Tibial nerve (tissue), 4 donors: ENCODE data around the gene ZNF366.

Experiments
- EP300 ChIP-seq, 2 donors: sonication (generic); formaldehyde crosslinking; IDR thresholded peaks; one replicate each; pipeline ENCODE4 v1.6.1; 2017; ENCODE audit warnings: antibody characterized with exemption in 2 of 2, mild to moderate bottlenecking in 1 of 2
- POLR2A ChIP-seq, 2 donors: fragments of 450-650 bp; IDR thresholded peaks; one replicate each; pipeline ENCODE4 v1.6.1; 2017; ENCODE audit warnings: antibody characterized with exemption in 2 of 2, mild to moderate bottlenecking in 2 of 2, moderate library complexity in 2 of 2
- TF ChIP-seq, protein P1 (sequence below), 5 experiments: fragments of 200-600 bp in 3 of 5; fragments of 450-650 bp in 2 of 5; sonication (generic) in 3 of 5; IDR thresholded peaks; one replicate each; pipeline ENCODE4 v1.5.1; 2016 to 2019; ENCODE audit warnings: antibody characterized with exemption in 5 of 5, mild to moderate bottlenecking in 3 of 5, moderate library complexity in 2 of 5

- TF ChIP-seq POLR2A (IDR thresholded peaks at IDR 0.05) (no peak), EP300 (IDR thresholded peaks at IDR 0.05) (no peak)
- TF ChIP-seq, protein P1, sequence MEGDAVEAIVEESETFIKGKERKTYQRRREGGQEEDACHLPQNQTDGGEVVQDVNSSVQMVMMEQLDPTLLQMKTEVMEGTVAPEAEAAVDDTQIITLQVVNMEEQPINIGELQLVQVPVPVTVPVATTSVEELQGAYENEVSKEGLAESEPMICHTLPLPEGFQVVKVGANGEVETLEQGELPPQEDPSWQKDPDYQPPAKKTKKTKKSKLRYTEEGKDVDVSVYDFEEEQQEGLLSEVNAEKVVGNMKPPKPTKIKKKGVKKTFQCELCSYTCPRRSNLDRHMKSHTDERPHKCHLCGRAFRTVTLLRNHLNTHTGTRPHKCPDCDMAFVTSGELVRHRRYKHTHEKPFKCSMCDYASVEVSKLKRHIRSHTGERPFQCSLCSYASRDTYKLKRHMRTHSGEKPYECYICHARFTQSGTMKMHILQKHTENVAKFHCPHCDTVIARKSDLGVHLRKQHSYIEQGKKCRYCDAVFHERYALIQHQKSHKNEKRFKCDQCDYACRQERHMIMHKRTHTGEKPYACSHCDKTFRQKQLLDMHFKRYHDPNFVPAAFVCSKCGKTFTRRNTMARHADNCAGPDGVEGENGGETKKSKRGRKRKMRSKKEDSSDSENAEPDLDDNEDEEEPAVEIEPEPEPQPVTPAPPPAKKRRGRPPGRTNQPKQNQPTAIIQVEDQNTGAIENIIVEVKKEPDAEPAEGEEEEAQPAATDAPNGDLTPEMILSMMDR (IDR thresholded peaks at IDR 0.05), result no peak
Observed at GRCh38 chr5:72407541-72407940, 99.7 kb downstream of the ZNF366 start.
